ENCODE results near the gene ENDOV. TPM values are rescaled to one million over a fixed set of nuclear protein-coding genes. Genes with fewer than 3 reads are reported as not detected.

ENDOV gene
- total and polyA plus RNA-seq, 9 donors: 8.9 to 24.1 (median 20.8) TPM

DNA sequence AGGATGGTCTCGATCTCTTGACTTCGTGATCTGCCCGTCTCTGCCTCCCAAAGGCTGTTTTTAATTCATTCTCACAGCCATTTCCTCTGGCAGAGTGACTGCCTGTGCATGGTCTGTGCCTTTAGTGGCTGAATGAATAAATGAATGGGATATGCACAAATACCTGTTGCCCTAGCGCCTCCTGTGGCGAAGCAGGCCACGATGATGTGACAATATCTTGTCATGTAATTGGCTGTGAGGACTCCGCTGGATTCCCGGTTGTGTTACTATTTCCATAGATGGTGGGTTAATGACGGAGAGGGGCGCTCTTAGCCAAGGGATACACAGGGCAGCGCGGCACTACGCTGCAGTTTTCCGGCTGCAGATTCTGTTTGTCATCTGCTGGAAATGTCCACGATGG lies 26.8 kb upstream of the ENDOV start:
- DNase-seq: no peak
- TF ChIP-seq, protein P1, sequence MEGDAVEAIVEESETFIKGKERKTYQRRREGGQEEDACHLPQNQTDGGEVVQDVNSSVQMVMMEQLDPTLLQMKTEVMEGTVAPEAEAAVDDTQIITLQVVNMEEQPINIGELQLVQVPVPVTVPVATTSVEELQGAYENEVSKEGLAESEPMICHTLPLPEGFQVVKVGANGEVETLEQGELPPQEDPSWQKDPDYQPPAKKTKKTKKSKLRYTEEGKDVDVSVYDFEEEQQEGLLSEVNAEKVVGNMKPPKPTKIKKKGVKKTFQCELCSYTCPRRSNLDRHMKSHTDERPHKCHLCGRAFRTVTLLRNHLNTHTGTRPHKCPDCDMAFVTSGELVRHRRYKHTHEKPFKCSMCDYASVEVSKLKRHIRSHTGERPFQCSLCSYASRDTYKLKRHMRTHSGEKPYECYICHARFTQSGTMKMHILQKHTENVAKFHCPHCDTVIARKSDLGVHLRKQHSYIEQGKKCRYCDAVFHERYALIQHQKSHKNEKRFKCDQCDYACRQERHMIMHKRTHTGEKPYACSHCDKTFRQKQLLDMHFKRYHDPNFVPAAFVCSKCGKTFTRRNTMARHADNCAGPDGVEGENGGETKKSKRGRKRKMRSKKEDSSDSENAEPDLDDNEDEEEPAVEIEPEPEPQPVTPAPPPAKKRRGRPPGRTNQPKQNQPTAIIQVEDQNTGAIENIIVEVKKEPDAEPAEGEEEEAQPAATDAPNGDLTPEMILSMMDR (IDR thresholded peaks at IDR 0.05): no peak
- TF ChIP-seq EP300 (IDR thresholded peaks at IDR 0.05) (no peak), POLR2A (IDR thresholded peaks at IDR 0.05) (no peak)
- no peak overlapping the region for H3K27ac ChIP-seq
- WGBS, 3 donors: 91 to 92% (median 92%) methylated on average over 15 of the region's 15 CpGs
- H3K9me3 ChIP-seq: no peaks in the 10 kb centered on the region
- H3K4me3 ChIP-seq: no peak overlapping the region
- no peaks in the 10 kb centered on the region for H3K4me1 ChIP-seq (ENCODE audit: insufficient read depth)
- intact Hi-C loops (cut with DNase I): no loop called here
- no peaks in the 10 kb centered on the region for H3K27me3 ChIP-seq
- H3K36me3 ChIP-seq: no peaks in the 10 kb centered on the region

DNA sequence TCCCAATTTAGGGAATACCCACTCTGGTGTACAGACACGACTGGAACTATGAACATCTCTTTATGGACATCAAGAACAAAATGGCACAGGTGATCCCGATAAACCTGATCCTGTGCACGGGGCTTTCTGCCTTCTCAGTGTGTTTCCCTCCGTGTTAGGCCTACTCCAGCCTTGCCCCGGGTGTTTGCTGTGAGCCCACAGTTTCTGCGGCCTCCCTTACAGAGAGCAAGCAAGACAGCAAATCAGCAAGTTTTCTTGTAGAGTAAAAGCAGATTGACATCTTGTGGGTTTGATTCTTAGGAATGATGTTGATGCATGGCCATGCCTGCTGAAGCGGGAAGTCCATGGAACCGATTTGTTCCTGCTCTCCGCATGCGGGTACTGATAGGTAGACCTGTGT lies 26.4 kb upstream of the ENDOV start:
- no peak for DNase-seq
- Histone ChIP-seq H3K27me3 (no peaks in the 10 kb centered on the region), H3K4me3 (no peak overlapping the region), H3K9me3 (no peaks in the 10 kb centered on the region), H3K36me3 (no peaks in the 10 kb centered on the region), H3K27ac (no peak overlapping the region), H3K4me1 (ENCODE audit: insufficient read depth) (no peaks in the 10 kb centered on the region)
- 90 to 93% (median 91%) methylated on average over 10 of the region's 10 CpGs for WGBS, 3 donors
- TF ChIP-seq POLR2A (IDR thresholded peaks at IDR 0.05): no peak
- no peak for TF ChIP-seq EP300 (IDR thresholded peaks at IDR 0.05)
- intact Hi-C loops (cut with DNase I): no loop called here

DNA sequence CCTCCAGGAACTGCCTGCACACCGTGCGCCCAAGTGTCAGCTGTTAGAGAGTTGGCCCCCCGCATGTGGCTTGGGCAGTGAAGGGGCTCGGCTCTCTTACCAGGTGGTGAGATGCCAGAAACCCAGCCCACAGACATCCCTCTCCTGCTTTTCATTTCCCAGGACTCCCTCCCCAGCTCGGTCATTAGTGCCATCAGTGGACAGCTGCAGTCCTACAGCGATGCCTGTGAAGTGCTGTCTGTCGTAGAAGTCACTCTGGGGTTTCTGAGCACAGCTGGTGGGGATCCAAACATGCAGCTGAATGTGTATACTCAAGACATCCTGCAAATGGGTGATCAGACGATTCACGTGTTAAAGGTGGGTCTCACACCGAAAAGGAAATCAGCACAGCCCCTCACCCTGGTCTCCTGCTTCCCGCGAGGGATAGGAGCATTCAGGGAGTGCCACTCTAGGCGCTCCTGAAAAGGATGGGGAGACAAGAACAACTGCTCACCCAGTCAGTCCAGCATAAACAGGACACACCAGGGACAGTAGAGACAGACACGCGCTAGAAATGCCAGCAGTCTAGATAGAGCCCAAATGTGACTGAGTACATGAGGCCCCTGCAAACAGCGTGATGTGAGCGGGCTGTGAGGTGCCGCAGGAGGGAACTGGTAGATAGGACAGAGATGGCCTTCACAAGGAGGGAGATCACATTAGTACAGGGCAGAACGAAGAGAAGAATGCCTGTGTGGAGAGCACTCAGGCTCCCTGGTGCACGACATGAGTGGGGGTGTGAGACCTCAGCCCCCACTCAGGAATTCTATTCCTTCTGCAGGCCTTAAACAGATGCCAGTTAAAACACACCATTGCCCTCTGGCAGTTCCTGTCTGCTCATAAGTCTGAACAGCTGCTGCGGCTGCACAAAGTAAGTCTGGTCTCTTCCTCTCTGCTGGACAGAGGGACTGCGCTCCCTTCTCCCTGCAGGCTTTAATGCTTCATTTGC lies 25.7 kb upstream of the ENDOV start:
- H3K4me3 ChIP-seq: no peak overlapping the region
- H3K27me3 ChIP-seq: no peaks in the 10 kb centered on the region
- no peaks in the 10 kb centered on the region for H3K4me1 ChIP-seq (ENCODE audit: insufficient read depth)
- DNase-seq: no peak
- WGBS, 3 donors: 82 to 89% (median 85%) methylated on average over 22 of the region's 22 CpGs
- no peaks in the 10 kb centered on the region for H3K36me3 ChIP-seq
- TF ChIP-seq, protein P1 (IDR thresholded peaks at IDR 0.05): no peak
- TF ChIP-seq POLR2A (IDR thresholded peaks at IDR 0.05) (no peak), EP300 (IDR thresholded peaks at IDR 0.05) (no peak)
- intact Hi-C loops (cut with DNase I): no loop called here
- no peaks in the 10 kb centered on the region for H3K9me3 ChIP-seq
- H3K27ac ChIP-seq: no peak overlapping the region

DNA sequence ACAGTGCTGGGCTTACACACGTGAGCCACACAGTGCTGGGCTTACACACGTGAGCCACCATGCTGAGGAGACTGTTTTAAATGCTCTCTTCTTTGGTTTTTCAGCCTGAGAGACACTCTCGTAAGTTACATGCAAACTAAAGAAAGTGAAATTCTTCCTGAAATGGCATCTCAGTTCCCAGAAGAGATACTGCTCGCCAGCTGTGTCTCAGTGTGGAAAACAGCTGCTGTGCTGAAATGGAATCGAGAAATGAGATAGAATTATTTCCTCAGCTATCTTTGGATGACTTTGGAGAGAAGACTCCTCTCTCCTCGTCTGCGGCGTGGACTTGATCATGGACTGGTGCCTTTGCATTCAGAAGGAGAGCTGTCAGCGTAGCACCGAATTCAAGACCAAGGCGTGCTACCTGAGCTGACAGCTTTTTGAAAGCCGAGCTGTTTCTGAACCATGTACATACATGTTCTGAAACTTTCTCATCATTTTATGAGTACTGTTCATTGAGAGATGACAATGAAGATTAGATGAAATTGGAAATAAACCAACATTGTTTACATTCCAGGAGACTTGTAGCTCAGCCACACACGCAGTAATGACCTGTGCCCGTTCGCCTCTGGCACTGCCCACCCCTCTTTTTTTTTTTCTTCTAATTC lies 21.6 kb upstream of the ENDOV start:
- no peak for DNase-seq

More for the DNA sequence above, 21.6 kb upstream of the ENDOV start:
- no peaks in the 10 kb centered on the region for H3K4me1 ChIP-seq (ENCODE audit: insufficient read depth)
- no peaks in the 10 kb centered on the region for H3K36me3 ChIP-seq
- TF ChIP-seq EP300 (IDR thresholded peaks at IDR 0.05) (no peak), POLR2A (IDR thresholded peaks at IDR 0.05) (no peak)
- TF ChIP-seq, protein P1 (IDR thresholded peaks at IDR 0.05): no peak
- no peaks in the 10 kb centered on the region for H3K27me3 ChIP-seq
- no peaks in the 10 kb centered on the region for H3K9me3 ChIP-seq
- no peak overlapping the region for H3K4me3 ChIP-seq
- H3K27ac ChIP-seq: no peak overlapping the region
- intact Hi-C loops (cut with DNase I): no loop called here
- WGBS, 3 donors: 43 to 58% (median 53%) methylated on average over 15 of the region's 15 CpGs

Data from ovary (tissue), 9 donors.